Astrocyte (in vitro differentiated cells and primary cell): ENCODE data around the gene PPP1R14B. TPM values are rescaled to one million over a fixed set of nuclear protein-coding genes. Genes with fewer than 3 reads are reported as not detected.

Experiments
- DNase-seq: peaks from one replicate; pipeline ENCODE4 v3.0.0-alpha.2; 2010; ENCODE audit warnings: low read depth
- FAIRE-seq: peaks from 2 replicates; lab custom pipeline; 2011; peaks lifted over from hg19 to GRCh38; lab: Jason Lieb, UNC
- H2AFZ ChIP-seq: 2 replicates; pipeline ENCODE4 v1.6.0; 2012; ENCODE audit warnings: low read depth, low read length, inconsistent platforms
- H3K27ac ChIP-seq: 2 replicates; pipeline ENCODE4 v1.5.1; 2011; ENCODE audit warnings: low read depth, low read length, inconsistent platforms
- H3K27me3 ChIP-seq: 2 replicates; pipeline ENCODE4 v1.6.0; 2011; ENCODE audit warnings: low read length, inconsistent platforms; ENCODE audit not compliant: insufficient read depth
- H3K36me3 ChIP-seq: 2 replicates; pipeline ENCODE4 v1.5.1; 2011; ENCODE audit warnings: low read length, inconsistent platforms; ENCODE audit not compliant: insufficient read depth
- H3K4me1 ChIP-seq: 2 replicates; pipeline ENCODE4 v1.5.1; 2011; ENCODE audit warnings: low read length, inconsistent platforms; ENCODE audit not compliant: insufficient read depth
- H3K4me2 ChIP-seq: 2 replicates; pipeline ENCODE4 v1.6.0; 2012; ENCODE audit warnings: low read length, inconsistent platforms
- H3K4me3 ChIP-seq: 2 replicates; pipeline ENCODE4 v1.5.1; 2011; ENCODE audit warnings: low read depth, mild to moderate bottlenecking, low read length, inconsistent platforms; ENCODE audit not compliant: insufficient read depth
- H3K79me2 ChIP-seq: 2 replicates; pipeline ENCODE4 v1.6.0; 2012; ENCODE audit warnings: mild to moderate bottlenecking, low read length, inconsistent platforms; ENCODE audit not compliant: insufficient read depth
- H3K9ac ChIP-seq: 2 replicates; pipeline ENCODE4 v1.6.0; 2012; ENCODE audit warnings: mild to moderate bottlenecking, low read length, inconsistent platforms
- H3K9me3 ChIP-seq: 2 replicates; pipeline ENCODE4 v1.5.1; 2012; ENCODE audit warnings: low read depth, mild to moderate bottlenecking, low read length, inconsistent platforms; ENCODE audit not compliant: insufficient read depth
- H4K20me1 ChIP-seq: 2 replicates; pipeline ENCODE4 v1.6.0; 2012; ENCODE audit warnings: low read length, inconsistent platforms; ENCODE audit not compliant: insufficient read depth
- H3K27ac Mint-ChIP-seq: one replicate; pipeline ENCODE4 v1.8.0; 2021; ENCODE audit warnings: mild to moderate bottlenecking, mixed read lengths; ENCODE audit not compliant: unreplicated experiment
- H3K27me3 Mint-ChIP-seq: one replicate; pipeline ENCODE4 v1.8.0; 2021; ENCODE audit warnings: low read depth, mixed read lengths; ENCODE audit not compliant: unreplicated experiment
- H3K36me3 Mint-ChIP-seq: one replicate; pipeline ENCODE4 v1.8.0; 2021; ENCODE audit warnings: low read depth, mixed read lengths; ENCODE audit not compliant: unreplicated experiment
- H3K4me1 Mint-ChIP-seq: one replicate; pipeline ENCODE4 v1.8.0; 2021; ENCODE audit warnings: low read depth, mixed read lengths; ENCODE audit not compliant: unreplicated experiment
- H3K4me3 Mint-ChIP-seq: one replicate; pipeline ENCODE4 v1.8.0; 2021; ENCODE audit warnings: mild to moderate bottlenecking, moderate library complexity, mixed read lengths; ENCODE audit not compliant: unreplicated experiment
- H3K9me3 Mint-ChIP-seq: one replicate; pipeline ENCODE4 v1.8.0; 2021; ENCODE audit warnings: mild to moderate bottlenecking, mixed read lengths; ENCODE audit not compliant: unreplicated experiment
- EZH2 ChIP-seq: IDR thresholded peaks from 2 replicates; pipeline ENCODE4 v1.6.1; 2012; ENCODE audit warnings: mild to moderate bottlenecking, low read length, inconsistent platforms; ENCODE audit not compliant: insufficient read depth
- total RNA-seq: library from RNA; stranded (reverse); gene quantifications from 2 replicates; pipeline ENCODE4 v1.2.1, GENCODE V29; 2021
- TF ChIP-seq, protein P1 (sequence below): IDR thresholded peaks from 2 replicates; pipeline ENCODE4 v1.5.1; 2011; ENCODE audit warnings: low read depth, mild to moderate bottlenecking, inconsistent platforms, low read length, moderate library complexity; ENCODE audit not compliant: insufficient read depth

Gene PPP1R14B
- total RNA-seq, 1 donor from 2014 or later, result 370 TPM

DNA sequence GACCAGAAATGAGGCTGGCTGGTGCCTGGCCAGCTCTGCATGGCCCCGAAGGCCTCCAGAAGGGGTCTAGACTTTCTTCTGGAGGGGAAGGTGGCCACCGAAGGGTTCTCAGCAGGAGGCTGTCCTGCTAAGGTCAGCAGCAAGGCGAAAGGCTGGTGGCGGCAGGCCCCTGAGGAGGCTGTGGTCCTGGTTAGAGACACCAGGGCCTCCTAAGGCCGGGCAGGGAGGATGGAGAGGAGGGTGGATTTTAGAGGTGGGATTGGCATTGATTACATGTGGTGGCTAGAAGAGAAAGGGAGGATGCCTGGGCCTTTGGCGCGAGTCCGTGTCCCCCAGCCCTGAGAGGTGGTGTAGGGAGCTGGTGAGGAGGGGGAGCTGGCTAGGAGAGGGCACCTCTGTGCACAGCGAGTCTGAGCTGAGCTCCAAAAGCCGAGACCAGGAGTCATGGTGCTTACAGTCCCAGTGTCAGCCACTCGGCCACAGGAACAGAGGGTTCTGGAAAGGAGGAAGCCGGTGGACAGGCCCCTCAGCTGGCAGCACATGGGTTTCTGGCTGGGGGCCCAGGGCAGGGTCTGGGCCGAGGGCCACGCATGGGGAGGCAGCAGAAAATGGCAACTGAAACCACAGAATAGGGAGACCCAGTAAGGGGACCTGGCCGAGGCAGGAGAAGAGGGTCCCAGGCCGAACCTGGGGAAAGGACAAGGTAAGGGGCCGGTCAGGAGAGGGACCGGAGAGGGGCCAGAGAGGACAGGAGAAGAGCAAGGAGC is 37.8 kb downstream of the PPP1R14B start:
- Histone ChIP-seq H3K4me2 (no peak overlapping the region), H3K9ac (no peak overlapping the region)

DNA sequence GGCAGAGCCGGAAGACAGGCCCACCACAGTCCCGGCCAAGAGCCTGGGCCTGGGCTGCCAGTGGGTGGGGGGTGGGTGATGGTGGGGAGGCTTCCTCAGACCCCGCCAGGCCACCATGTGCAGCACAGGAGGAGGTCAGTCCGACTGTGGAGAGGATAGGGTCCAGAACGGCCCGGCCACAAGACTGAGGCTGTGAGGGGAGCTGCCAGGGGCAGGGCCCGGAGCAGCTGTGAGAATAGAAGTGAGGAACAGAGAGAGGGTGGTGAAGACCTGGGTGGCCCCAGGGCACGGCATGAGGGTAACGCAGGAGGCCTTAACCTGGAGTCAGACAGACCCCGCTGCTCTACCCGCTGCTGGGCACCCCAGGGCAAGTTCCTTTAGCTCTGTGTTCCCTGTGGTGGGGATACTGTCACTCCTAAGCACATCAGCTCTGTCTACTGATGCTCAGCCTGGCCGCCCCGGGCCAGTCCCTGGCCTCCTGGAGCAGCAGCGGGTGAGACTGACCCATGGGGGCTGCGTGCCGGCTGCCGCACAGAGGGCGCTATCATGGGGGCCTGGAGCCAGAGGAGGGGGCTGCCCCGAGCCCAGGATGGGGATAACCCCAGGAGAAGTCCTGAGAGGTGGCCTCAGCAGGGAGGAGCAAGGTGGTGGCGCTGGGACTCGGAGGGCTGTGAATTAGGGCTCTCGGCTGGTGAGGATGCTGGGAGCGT is 38.5 kb downstream of the PPP1R14B start:
- no peak overlapping the region for H3K27ac Mint-ChIP-seq
- no peaks in the 10 kb centered on the region for H3K9me3 ChIP-seq
- H3K36me3 Mint-ChIP-seq, result peaks cover 19% of the 10 kb centered on the region
- no peaks in the 10 kb centered on the region for H3K9me3 Mint-ChIP-seq
- peaks cover 14% of the 10 kb centered on the region for H3K36me3 ChIP-seq
- H2AFZ ChIP-seq, result peak overlapping the region; percentile 30
- no peaks in the 10 kb centered on the region for H3K27me3 Mint-ChIP-seq
- no peaks in the 10 kb centered on the region for H3K79me2 ChIP-seq
- no peak for DNase-seq
- peak overlapping the region; percentile 75 for H3K4me2 ChIP-seq
- H3K4me3 Mint-ChIP-seq, result no peak overlapping the region
- peak overlapping the region; percentile 38 for H3K9ac ChIP-seq
- no peak for FAIRE-seq
- no peak overlapping the region for H3K4me3 ChIP-seq
- peak overlapping the region; percentile 65 for H3K27ac ChIP-seq
- peaks cover 15% of the 10 kb centered on the region for H3K4me1 Mint-ChIP-seq
- TF ChIP-seq, protein P1, sequence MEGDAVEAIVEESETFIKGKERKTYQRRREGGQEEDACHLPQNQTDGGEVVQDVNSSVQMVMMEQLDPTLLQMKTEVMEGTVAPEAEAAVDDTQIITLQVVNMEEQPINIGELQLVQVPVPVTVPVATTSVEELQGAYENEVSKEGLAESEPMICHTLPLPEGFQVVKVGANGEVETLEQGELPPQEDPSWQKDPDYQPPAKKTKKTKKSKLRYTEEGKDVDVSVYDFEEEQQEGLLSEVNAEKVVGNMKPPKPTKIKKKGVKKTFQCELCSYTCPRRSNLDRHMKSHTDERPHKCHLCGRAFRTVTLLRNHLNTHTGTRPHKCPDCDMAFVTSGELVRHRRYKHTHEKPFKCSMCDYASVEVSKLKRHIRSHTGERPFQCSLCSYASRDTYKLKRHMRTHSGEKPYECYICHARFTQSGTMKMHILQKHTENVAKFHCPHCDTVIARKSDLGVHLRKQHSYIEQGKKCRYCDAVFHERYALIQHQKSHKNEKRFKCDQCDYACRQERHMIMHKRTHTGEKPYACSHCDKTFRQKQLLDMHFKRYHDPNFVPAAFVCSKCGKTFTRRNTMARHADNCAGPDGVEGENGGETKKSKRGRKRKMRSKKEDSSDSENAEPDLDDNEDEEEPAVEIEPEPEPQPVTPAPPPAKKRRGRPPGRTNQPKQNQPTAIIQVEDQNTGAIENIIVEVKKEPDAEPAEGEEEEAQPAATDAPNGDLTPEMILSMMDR, result no peak
- TF ChIP-seq EZH2, result no peak
- H3K4me1 ChIP-seq, result peaks cover 25% of the 10 kb centered on the region
- peaks cover 14% of the 10 kb centered on the region for H4K20me1 ChIP-seq
- no peaks in the 10 kb centered on the region for H3K27me3 ChIP-seq

More for the DNA sequence above, 37.8 kb downstream of the PPP1R14B start:
- peaks cover 24% of the 10 kb centered on the region for H3K4me1 ChIP-seq
- peaks cover 10% of the 10 kb centered on the region for H4K20me1 ChIP-seq
- H3K4me3 Mint-ChIP-seq, result no peak overlapping the region
- no peak for FAIRE-seq
- no peaks in the 10 kb centered on the region for H3K9me3 Mint-ChIP-seq
- H3K27me3 ChIP-seq, result no peaks in the 10 kb centered on the region
- H3K27me3 Mint-ChIP-seq, result no peaks in the 10 kb centered on the region
- H3K9me3 ChIP-seq, result no peaks in the 10 kb centered on the region
- H3K27ac ChIP-seq, result no peak overlapping the region
- H3K4me1 Mint-ChIP-seq, result peaks cover 15% of the 10 kb centered on the region
- TF ChIP-seq, protein P1, result no peak
- no peak for TF ChIP-seq EZH2
- H3K79me2 ChIP-seq, result no peaks in the 10 kb centered on the region
- no peak for DNase-seq
- H3K36me3 Mint-ChIP-seq, result peaks cover 22% of the 10 kb centered on the region
- H3K4me3 ChIP-seq, result no peak overlapping the region
- H2AFZ ChIP-seq, result no peak overlapping the region
- H3K36me3 ChIP-seq, result peaks cover 8% of the 10 kb centered on the region
- peak overlapping the region; percentile 63 for H3K27ac Mint-ChIP-seq
